Upper lobe of right lung (tissue), 1 donor: ENCODE data around the gene KDM5B. TPM values are rescaled to one million over a fixed set of nuclear protein-coding genes. Genes with fewer than 3 reads are reported as not detected.

ENCODE experiments used
- ATAC-seq: fragments of 200-7000 bp; cut with Tn5 transposase; one replicate; pipeline ENCODE4 v1.9.1; 2020; ENCODE audit warnings: mild to moderate bottlenecking, moderate library complexity
- DNase-seq: peaks from one replicate; pipeline ENCODE4 v3.0.0-alpha.2; 2020
- H3K27ac ChIP-seq: fragments of 200-600 bp; one replicate; pipeline ENCODE4 v1.8.0; 2022
- H3K27me3 ChIP-seq: fragments of 200-600 bp; one replicate; pipeline ENCODE4 v1.8.0; 2022; ENCODE audit warnings: mild to moderate bottlenecking
- H3K36me3 ChIP-seq: fragments of 200-600 bp; one replicate; pipeline ENCODE4 v1.8.0; 2022
- H3K4me1 ChIP-seq: fragments of 200-600 bp; one replicate; pipeline ENCODE4 v1.8.0; 2022
- H3K4me3 ChIP-seq: fragments of 200-600 bp; one replicate; pipeline ENCODE4 v1.8.0; 2022; ENCODE audit warnings: mild to moderate bottlenecking
- H3K9me3 ChIP-seq: fragments of 200-600 bp; one replicate; pipeline ENCODE4 v1.8.0; 2022
- CTCF ChIP-seq: fragments of 200-600 bp; IDR thresholded peaks from one replicate; pipeline ENCODE4 v1.8.0; 2022; ENCODE audit warnings: antibody characterized with exemption
- intact Hi-C: fragments of 100-400 bp; cut with DNase I; formaldehyde crosslinking; loops from one replicate; pipeline ENCODE4 v1.11.0; 2022
- total RNA-seq: library from RNA; stranded (reverse); fragmentation: NEBNext Ultra II Directional; extraction: Animal tissue kit (Norgen Biotek cat#: 25700); gene quantifications from one replicate; pipeline ENCODE4 v1.2.1, GENCODE V29; 2021
- donor health status: DM: no; HTN: yes; CAD: no; lungs with severe emphysema.

KDM5B gene
- total RNA-seq, 1 donor from 2014 or later = 57.3 TPM

- intact Hi-C loops = no loop called here
- Histone ChIP-seq H3K4me3 (peak overlapping the region; percentile 97), H3K27me3 (no peaks in the 10 kb centered on the region), H3K27ac (peak overlapping the region; percentile 85), H3K36me3 (no peaks in the 10 kb centered on the region), H3K9me3 (no peaks in the 10 kb centered on the region), H3K4me1 (peaks cover 47% of the 10 kb centered on the region)
- DNase-seq (peak; percentile 67), ATAC-seq (no peak)
- no peak for TF ChIP-seq CTCF
Measured at GRCh38 chr1:202806845-202807450, 1.3 kb downstream of the KDM5B start.

GRCh38 chr1:202805886-202806844, 2.1 kb downstream of the KDM5B start:
- no peaks in the 10 kb centered on the region for H3K27me3 ChIP-seq
- intact Hi-C loops = no loop called here
- H3K4me3 ChIP-seq = peak overlapping the region; percentile 97
- H3K4me1 ChIP-seq = peaks cover 40% of the 10 kb centered on the region
- DNase-seq (no peak), ATAC-seq (no peak)
- H3K36me3 ChIP-seq = no peaks in the 10 kb centered on the region
- H3K27ac ChIP-seq = peak overlapping the region; percentile 85
- TF ChIP-seq CTCF = no peak
- no peaks in the 10 kb centered on the region for H3K9me3 ChIP-seq

- no peak overlapping the region for H3K4me3 ChIP-seq
- ATAC-seq (no peak), DNase-seq (no peak)
- TF ChIP-seq CTCF = no peak
- no peaks in the 10 kb centered on the region for H3K9me3 ChIP-seq
- H3K36me3 ChIP-seq = no peaks in the 10 kb centered on the region
- intact Hi-C loops = no loop called here
- H3K4me1 ChIP-seq = peaks cover 36% of the 10 kb centered on the region
- no peak overlapping the region for H3K27ac ChIP-seq
- no peaks in the 10 kb centered on the region for H3K27me3 ChIP-seq
Measured at GRCh38 chr1:202804126-202804525, 4.1 kb downstream of the KDM5B start.

GRCh38 chr1:202802998-202803932, 5.0 kb downstream of the KDM5B start:
- Histone ChIP-seq H3K9me3 (no peaks in the 10 kb centered on the region), H3K4me3 (no peak overlapping the region), H3K27me3 (no peaks in the 10 kb centered on the region), H3K27ac (no peak overlapping the region), H3K4me1 (peaks cover 30% of the 10 kb centered on the region), H3K36me3 (no peaks in the 10 kb centered on the region)
- DNase-seq (no peak), ATAC-seq (peak; percentile 63)
- TF ChIP-seq CTCF = no peak
- intact Hi-C loops = no loop called here

- Histone ChIP-seq H3K27ac (no peak overlapping the region), H3K9me3 (no peaks in the 10 kb centered on the region), H3K4me3 (no peak overlapping the region), H3K27me3 (no peaks in the 10 kb centered on the region), H3K4me1 (peaks cover 30% of the 10 kb centered on the region), H3K36me3 (no peaks in the 10 kb centered on the region)
- DNase-seq (no peak), ATAC-seq (no peak)
- intact Hi-C loops = no loop called here
- TF ChIP-seq CTCF = no peak
Measured at GRCh38 chr1:202802034-202802433, 6.2 kb downstream of the KDM5B start.
